GM12892 (cell line): Measurements from ENCODE around the gene ADGRE3.

ENCODE experiments used
- POLR2A ChIP-seq: IDR thresholded peaks from 2 replicates; pipeline ENCODE4 v1.6.1; 2011; ENCODE audit warnings: low read depth, low read length, control low read depth
- POLR2AphosphoS5 ChIP-seq: IDR thresholded peaks from 2 replicates; pipeline ENCODE4 v1.6.1; 2011; ENCODE audit warnings: low read depth, low read length, control low read depth

DNA sequence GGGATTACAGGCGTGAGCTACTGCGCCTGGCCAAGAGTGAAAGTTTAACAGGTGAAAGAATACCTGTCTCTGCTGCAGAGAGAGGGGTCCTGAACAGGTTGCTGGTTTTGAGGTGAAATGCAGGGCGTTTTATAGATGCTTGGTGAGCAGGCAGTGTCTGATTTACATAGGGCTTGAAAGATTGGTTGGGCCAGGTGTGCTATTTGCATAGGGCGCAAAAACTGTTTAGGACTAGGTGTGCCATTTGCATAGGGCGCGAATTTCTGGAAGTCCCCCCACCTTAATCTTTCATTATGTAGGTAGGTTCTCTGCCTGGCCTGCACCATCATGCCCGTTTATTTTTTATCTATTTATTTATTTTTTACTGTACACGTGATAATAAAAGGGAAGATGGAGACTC is 98.3 kb downstream of the ADGRE3 start:
- TF ChIP-seq POLR2AphosphoS5, result no peak
- no peak for TF ChIP-seq POLR2A
